SK-N-SH treated with all-trans-retinoic acid at 6 μM for 48 hours (cell line): Measurements from ENCODE around the gene RASGRP3.

ENCODE experiments used
- ATAC-seq: fragments of 200-7000 bp; cut with Tn5 transposase; 3 replicates; pipeline ENCODE4 v1.9.1; 2020; ENCODE audit warnings: mild to moderate bottlenecking, moderate library complexity
- ARNTL ChIP-seq: fragments of 450-650 bp; formaldehyde crosslinking; IDR thresholded peaks from 2 replicates; pipeline ENCODE4 v1.5.0; 2020; ENCODE audit warnings: low read depth, mild to moderate bottlenecking, moderate library complexity, borderline replicate concordance
- BACH2 ChIP-seq: fragments of 250-450 bp; sonication (Bioruptor Pico); IDR thresholded peaks from 2 replicates; pipeline ENCODE4 v1.9.0; 2021; ENCODE audit warnings: mild to moderate bottlenecking, borderline replicate concordance
- CSDC2 ChIP-seq: fragments of 250-450 bp; sonication (Bioruptor Pico); IDR thresholded peaks from 2 replicates; pipeline ENCODE4 v1.5.0; 2020; ENCODE audit warnings: mild to moderate bottlenecking, moderate library complexity
- ESRRG ChIP-seq: fragments of 250-450 bp; sonication (Bioruptor Pico); IDR thresholded peaks from 2 replicates; pipeline ENCODE4 v1.6.1; 2021; ENCODE audit warnings: mild to moderate bottlenecking
- GLIS3 ChIP-seq: fragments of 250-450 bp; sonication (Bioruptor Pico); IDR thresholded peaks from 2 replicates; pipeline ENCODE4 v1.5.0; 2020; ENCODE audit warnings: mild to moderate bottlenecking, moderate library complexity
- ISL1 ChIP-seq: fragments of 250-450 bp; sonication (Bioruptor Pico); IDR thresholded peaks from 2 replicates; pipeline ENCODE4 v2.1.2; 2022; ENCODE audit warnings: mild to moderate bottlenecking, moderate library complexity
- OSR1 ChIP-seq: fragments of 250-450 bp; sonication (Bioruptor Pico); IDR thresholded peaks from 2 replicates; pipeline ENCODE4 v1.8.0; 2022; ENCODE audit warnings: moderate library complexity, mild to moderate bottlenecking, inconsistent platforms
- PPARA ChIP-seq: fragments of 250-450 bp; sonication (Bioruptor Pico); IDR thresholded peaks from 2 replicates; pipeline ENCODE4 v1.5.0; 2020; ENCODE audit warnings: mild to moderate bottlenecking, borderline replicate concordance
- RARB ChIP-seq: fragments of 250-450 bp; sonication (Bioruptor Pico); IDR thresholded peaks from 2 replicates; pipeline ENCODE4 v1.8.0; 2021; ENCODE audit warnings: mild to moderate bottlenecking, moderate library complexity
- SNAI2 ChIP-seq: fragments of 250-450 bp; sonication (Bioruptor Pico); IDR thresholded peaks from 2 replicates; pipeline ENCODE4 v1.5.0; 2020; ENCODE audit warnings: mild to moderate bottlenecking, moderate library complexity
- TOX ChIP-seq: fragments of 250-450 bp; sonication (Bioruptor Pico); IDR thresholded peaks from 2 replicates; pipeline ENCODE4 v1.8.0; 2021; ENCODE audit warnings: mild to moderate bottlenecking, moderate library complexity, borderline replicate concordance
- ZFP3 ChIP-seq: fragments of 250-450 bp; sonication (Bioruptor Pico); IDR thresholded peaks from 2 replicates; pipeline ENCODE4 v1.5.0; 2020; ENCODE audit warnings: mild to moderate bottlenecking, moderate library complexity
- ZFP30 ChIP-seq: fragments of 450-650 bp; formaldehyde crosslinking; IDR thresholded peaks from 2 replicates; pipeline ENCODE4 v1.5.0; 2022; ENCODE audit warnings: mild to moderate bottlenecking, moderate library complexity
- ZNF565 ChIP-seq: fragments of 450-650 bp; formaldehyde crosslinking; conservative IDR thresholded peaks from 2 replicates; pipeline ENCODE4 v1.5.0; 2020; ENCODE audit warnings: low read depth, mild to moderate bottlenecking, moderate library complexity
- ZNF70 ChIP-seq: fragments of 450-650 bp; formaldehyde crosslinking; IDR thresholded peaks from 2 replicates; pipeline ENCODE4 v1.5.0; 2020; ENCODE audit warnings: mild to moderate bottlenecking, moderate library complexity
- ZNF8 ChIP-seq: fragments of 450-650 bp; formaldehyde crosslinking; IDR thresholded peaks from 2 replicates; pipeline ENCODE4 v1.5.0; 2020; ENCODE audit warnings: mild to moderate bottlenecking, moderate library complexity
- TF ChIP-seq, protein P1 (sequence below): fragments of 250-450 bp; sonication (Bioruptor Pico); IDR thresholded peaks from 2 replicates; pipeline ENCODE4 v1.8.0; 2021; ENCODE audit warnings: low read depth, mild to moderate bottlenecking, moderate library complexity, borderline replicate concordance
- TF ChIP-seq, protein P2 (sequence below): fragments of 250-450 bp; sonication (Bioruptor Pico); IDR thresholded peaks from 2 replicates; pipeline ENCODE4 v1.8.0; 2020; ENCODE audit warnings: mild to moderate bottlenecking, moderate library complexity, borderline replicate concordance
- TF ChIP-seq, protein P3 (sequence below): fragments of 250-450 bp; sonication (Bioruptor Pico); IDR thresholded peaks from 2 replicates; pipeline ENCODE4 v1.5.1; 2020; ENCODE audit warnings: low read depth, mild to moderate bottlenecking, moderate library complexity
- TF ChIP-seq, protein P4 (sequence below): fragments of 250-450 bp; sonication (Bioruptor Pico); IDR thresholded peaks from 2 replicates; pipeline ENCODE4 v1.5.0; 2020; ENCODE audit warnings: mild to moderate bottlenecking, moderate library complexity
- TF ChIP-seq, protein P5 (sequence below): fragments of 250-450 bp; sonication (Bioruptor Pico); IDR thresholded peaks from 2 replicates; pipeline ENCODE4 v1.5.1; 2021; ENCODE audit warnings: mild to moderate bottlenecking, moderate library complexity

RASGRP3 gene

DNA sequence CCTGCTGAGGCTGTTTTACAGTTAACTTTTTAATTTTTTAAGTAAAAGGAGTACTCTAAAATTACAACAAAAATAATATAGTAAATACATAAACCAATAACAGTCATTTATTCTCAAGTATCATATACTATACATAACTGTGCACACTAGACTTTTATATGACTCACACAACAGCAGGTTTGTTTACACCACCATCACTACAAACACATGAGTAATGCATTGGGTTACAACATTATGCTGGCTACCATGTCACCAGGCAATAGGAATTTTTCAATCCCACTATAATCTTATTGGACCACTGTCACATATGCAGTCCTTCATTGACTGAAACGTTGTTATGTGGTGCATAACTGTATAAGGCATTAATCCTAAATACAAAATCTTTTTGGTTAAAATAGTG lies 42.5 kb downstream of the RASGRP3 start:
- peak; percentile 57 for ATAC-seq
- TF ChIP-seq ESRRG (CRISPR knock-in tag): no peak
- no peak for TF ChIP-seq PPARA
- TF ChIP-seq RARB (CRISPR knock-in tag): no peak
- TF ChIP-seq, protein P1, sequence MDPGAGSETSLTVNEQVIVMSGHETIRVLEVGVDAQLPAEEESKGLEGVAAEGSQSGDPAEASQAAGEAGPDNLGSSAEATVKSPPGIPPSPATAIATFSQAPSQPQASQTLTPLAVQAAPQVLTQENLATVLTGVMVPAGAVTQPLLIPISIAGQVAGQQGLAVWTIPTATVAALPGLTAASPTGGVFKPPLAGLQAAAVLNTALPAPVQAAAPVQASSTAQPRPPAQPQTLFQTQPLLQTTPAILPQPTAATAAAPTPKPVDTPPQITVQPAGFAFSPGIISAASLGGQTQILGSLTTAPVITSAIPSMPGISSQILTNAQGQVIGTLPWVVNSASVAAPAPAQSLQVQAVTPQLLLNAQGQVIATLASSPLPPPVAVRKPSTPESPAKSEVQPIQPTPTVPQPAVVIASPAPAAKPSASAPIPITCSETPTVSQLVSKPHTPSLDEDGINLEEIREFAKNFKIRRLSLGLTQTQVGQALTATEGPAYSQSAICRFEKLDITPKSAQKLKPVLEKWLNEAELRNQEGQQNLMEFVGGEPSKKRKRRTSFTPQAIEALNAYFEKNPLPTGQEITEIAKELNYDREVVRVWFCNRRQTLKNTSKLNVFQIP (CRISPR knock-in tag): no peak
- no peak for TF ChIP-seq BACH2 (CRISPR knock-in tag)
- no peak for TF ChIP-seq OSR1 (CRISPR knock-in tag)
- TF ChIP-seq GLIS3 (CRISPR knock-in tag): no peak
- no peak for TF ChIP-seq CSDC2 (CRISPR knock-in tag)
- TF ChIP-seq, protein P2, sequence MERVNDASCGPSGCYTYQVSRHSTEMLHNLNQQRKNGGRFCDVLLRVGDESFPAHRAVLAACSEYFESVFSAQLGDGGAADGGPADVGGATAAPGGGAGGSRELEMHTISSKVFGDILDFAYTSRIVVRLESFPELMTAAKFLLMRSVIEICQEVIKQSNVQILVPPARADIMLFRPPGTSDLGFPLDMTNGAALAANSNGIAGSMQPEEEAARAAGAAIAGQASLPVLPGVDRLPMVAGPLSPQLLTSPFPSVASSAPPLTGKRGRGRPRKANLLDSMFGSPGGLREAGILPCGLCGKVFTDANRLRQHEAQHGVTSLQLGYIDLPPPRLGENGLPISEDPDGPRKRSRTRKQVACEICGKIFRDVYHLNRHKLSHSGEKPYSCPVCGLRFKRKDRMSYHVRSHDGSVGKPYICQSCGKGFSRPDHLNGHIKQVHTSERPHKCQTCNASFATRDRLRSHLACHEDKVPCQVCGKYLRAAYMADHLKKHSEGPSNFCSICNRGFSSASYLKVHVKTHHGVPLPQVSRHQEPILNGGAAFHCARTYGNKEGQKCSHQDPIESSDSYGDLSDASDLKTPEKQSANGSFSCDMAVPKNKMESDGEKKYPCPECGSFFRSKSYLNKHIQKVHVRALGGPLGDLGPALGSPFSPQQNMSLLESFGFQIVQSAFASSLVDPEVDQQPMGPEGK (CRISPR knock-in tag): no peak
- TF ChIP-seq ISL1 (CRISPR knock-in tag): no peak
- TF ChIP-seq, protein P3, sequence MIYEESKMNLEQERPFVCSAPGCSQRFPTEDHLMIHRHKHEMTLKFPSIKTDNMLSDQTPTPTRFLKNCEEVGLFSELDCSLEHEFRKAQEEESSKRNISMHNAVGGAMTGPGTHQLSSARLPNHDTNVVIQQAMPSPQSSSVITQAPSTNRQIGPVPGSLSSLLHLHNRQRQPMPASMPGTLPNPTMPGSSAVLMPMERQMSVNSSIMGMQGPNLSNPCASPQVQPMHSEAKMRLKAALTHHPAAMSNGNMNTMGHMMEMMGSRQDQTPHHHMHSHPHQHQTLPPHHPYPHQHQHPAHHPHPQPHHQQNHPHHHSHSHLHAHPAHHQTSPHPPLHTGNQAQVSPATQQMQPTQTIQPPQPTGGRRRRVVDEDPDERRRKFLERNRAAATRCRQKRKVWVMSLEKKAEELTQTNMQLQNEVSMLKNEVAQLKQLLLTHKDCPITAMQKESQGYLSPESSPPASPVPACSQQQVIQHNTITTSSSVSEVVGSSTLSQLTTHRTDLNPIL (CRISPR knock-in tag): no peak
- TF ChIP-seq, all 23 proteins: peak for 0

DNA sequence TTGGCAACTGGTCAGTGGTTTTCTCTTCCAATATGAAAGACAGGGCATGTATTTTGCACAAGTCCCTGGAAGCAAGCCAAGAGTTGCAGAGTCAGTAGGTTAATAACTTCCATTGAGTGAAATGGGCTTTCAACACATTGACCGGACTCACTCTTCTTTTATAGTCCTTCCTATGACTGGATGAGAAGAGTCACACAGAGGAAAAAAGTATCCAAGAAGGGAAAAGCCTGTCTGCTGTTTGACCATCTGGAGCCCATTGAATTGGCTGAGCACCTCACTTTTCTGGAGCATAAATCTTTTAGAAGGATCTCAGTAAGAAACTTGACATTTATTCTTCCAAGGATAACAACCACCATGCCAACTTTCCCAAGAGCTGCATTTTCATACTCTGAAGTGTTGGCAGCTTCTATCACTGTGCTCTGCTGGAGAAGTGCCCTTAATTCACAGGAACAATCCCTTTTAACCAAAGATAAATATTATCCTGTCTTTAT lies 45.4 kb downstream of the RASGRP3 start:
- ATAC-seq: peak; percentile 71
- TF ChIP-seq ESRRG (CRISPR knock-in tag) (no peak), OSR1 (CRISPR knock-in tag) (no peak), ISL1 (CRISPR knock-in tag) (no peak), RARB (CRISPR knock-in tag) (no peak), ZNF565 (CRISPR knock-in tag) (no peak), CSDC2 (CRISPR knock-in tag) (no peak), ZNF70 (CRISPR knock-in tag) (no peak), TOX (CRISPR knock-in tag) (no peak), ZFP3 (no peak), ARNTL (CRISPR knock-in tag) (no peak), PPARA (no peak), SNAI2 (CRISPR knock-in tag) (no peak), ZFP30 (no peak), ZNF8 (no peak)
- TF ChIP-seq, protein P3 (CRISPR knock-in tag): no peak
- TF ChIP-seq, protein P4, sequence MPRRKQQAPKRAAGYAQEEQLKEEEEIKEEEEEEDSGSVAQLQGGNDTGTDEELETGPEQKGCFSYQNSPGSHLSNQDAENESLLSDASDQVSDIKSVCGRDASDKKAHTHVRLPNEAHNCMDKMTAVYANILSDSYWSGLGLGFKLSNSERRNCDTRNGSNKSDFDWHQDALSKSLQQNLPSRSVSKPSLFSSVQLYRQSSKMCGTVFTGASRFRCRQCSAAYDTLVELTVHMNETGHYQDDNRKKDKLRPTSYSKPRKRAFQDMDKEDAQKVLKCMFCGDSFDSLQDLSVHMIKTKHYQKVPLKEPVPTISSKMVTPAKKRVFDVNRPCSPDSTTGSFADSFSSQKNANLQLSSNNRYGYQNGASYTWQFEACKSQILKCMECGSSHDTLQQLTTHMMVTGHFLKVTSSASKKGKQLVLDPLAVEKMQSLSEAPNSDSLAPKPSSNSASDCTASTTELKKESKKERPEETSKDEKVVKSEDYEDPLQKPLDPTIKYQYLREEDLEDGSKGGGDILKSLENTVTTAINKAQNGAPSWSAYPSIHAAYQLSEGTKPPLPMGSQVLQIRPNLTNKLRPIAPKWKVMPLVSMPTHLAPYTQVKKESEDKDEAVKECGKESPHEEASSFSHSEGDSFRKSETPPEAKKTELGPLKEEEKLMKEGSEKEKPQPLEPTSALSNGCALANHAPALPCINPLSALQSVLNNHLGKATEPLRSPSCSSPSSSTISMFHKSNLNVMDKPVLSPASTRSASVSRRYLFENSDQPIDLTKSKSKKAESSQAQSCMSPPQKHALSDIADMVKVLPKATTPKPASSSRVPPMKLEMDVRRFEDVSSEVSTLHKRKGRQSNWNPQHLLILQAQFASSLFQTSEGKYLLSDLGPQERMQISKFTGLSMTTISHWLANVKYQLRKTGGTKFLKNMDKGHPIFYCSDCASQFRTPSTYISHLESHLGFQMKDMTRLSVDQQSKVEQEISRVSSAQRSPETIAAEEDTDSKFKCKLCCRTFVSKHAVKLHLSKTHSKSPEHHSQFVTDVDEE: no peak
- TF ChIP-seq, protein P1 (CRISPR knock-in tag): no peak
- TF ChIP-seq, protein P5, sequence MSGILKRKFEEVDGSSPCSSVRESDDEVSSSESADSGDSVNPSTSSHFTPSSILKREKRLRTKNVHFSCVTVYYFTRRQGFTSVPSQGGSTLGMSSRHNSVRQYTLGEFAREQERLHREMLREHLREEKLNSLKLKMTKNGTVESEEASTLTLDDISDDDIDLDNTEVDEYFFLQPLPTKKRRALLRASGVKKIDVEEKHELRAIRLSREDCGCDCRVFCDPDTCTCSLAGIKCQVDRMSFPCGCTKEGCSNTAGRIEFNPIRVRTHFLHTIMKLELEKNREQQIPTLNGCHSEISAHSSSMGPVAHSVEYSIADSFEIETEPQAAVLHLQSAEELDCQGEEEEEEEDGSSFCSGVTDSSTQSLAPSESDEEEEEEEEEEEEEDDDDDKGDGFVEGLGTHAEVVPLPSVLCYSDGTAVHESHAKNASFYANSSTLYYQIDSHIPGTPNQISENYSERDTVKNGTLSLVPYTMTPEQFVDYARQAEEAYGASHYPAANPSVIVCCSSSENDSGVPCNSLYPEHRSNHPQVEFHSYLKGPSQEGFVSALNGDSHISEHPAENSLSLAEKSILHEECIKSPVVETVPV (CRISPR knock-in tag): no peak
- TF ChIP-seq, protein P2 (CRISPR knock-in tag): no peak
